ENCODE results near the gene MMP3.

The MMP3 gene

GRCh38 chr11:102788334-102788995, 54.9 kb downstream of the MMP3 start:
- DNase-seq (ENCODE audit: low read depth), result no peak
